GM19025 (cell line): ENCODE results near the gene CFDP1.

Experiments
- ATAC-seq: cut with Tn5 transposase; IDR thresholded peaks from one replicate; pipeline ENCODE4 v1.9.1; 2021; ENCODE audit warnings: mild to moderate bottlenecking, low read depth, moderate library complexity; ENCODE audit not compliant: unreplicated experiment

Gene CFDP1

DNA sequence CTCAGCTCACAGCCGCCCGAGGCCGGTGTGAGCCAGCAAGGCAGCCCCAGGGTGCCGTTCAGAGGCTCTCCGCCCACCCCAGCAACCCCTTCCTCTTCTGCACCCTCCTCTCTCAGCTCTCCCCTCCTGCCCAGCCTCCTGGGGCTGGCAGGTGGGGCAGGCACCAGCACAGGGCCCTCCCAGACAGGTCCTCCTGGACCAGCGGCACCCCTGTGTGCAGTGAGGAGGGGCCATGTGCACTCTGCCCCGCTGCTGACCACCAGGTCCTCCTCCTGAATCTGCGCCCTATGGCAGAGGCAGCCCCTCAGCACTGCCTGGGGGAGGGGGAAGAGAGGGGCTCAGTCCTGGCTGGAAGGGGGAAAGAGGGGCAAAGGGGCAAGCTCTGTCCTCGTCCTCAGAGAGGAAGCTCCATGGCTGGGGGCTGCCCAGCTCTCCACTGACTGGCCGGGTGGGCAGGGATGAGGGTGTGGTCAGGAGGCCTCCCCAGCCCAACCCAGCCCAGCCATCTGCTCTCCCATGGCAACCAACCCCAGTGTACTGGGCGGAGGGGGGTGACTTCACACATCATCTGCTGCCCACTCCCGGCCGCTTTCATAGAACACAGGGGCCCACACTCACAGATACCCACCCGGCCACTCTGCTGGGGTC is 176.5 kb downstream of the CFDP1 start:
- no peak for ATAC-seq

- no peak for ATAC-seq
These were observed 177.2 kb downstream of the CFDP1 start for GRCh38 chr16:75256059-75256571.

- ATAC-seq = no peak
These were observed 178.9 kb downstream of the CFDP1 start for GRCh38 chr16:75254359-75254837.

DNA sequence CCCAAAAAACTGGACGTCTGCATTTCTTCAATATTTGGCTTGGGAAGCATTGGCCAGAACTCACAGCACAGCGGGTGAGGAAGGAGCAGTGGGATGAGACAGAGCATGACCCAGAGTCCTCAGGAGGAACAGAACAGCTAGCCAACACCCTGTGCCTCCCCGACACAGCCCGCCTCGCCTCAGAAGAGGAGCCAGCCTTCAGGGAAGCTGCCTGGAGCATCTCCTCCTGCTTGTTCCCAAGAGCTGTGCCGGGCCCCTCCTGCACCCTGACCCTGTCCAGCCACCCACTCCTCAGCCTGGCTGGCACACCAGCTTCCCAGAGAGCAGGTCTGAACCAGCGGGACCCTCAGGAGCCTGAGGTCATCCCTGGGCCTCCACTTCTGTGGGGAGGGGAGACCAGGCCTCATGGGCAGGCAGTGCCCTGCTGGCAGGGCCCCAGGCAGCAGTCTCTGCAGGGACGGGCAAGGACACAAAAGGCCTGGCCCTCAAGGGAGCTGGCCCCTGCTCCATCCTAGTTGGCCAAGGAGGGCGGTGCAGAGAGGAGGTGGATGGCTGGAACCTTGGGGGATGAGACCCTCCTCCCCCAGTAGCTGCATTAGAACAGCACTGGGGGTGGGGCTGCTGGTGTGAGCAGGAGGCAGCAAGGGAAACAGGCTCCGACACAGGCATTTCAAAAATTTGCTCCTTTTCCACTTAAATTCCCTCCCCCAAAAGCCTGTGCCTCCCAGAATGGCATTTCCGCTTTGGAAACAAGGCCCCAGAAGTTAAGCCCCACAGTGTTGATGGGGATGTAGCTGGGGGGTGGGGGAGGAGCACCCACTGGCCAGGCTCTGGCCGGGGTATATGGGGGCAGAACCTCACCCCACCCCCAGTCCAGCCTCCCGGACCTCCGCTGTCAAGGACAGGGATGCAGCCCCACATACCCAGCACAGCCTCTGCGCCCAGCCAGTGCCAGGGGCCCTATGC is 180.1 kb downstream of the CFDP1 start:
- ATAC-seq = no peak

DNA sequence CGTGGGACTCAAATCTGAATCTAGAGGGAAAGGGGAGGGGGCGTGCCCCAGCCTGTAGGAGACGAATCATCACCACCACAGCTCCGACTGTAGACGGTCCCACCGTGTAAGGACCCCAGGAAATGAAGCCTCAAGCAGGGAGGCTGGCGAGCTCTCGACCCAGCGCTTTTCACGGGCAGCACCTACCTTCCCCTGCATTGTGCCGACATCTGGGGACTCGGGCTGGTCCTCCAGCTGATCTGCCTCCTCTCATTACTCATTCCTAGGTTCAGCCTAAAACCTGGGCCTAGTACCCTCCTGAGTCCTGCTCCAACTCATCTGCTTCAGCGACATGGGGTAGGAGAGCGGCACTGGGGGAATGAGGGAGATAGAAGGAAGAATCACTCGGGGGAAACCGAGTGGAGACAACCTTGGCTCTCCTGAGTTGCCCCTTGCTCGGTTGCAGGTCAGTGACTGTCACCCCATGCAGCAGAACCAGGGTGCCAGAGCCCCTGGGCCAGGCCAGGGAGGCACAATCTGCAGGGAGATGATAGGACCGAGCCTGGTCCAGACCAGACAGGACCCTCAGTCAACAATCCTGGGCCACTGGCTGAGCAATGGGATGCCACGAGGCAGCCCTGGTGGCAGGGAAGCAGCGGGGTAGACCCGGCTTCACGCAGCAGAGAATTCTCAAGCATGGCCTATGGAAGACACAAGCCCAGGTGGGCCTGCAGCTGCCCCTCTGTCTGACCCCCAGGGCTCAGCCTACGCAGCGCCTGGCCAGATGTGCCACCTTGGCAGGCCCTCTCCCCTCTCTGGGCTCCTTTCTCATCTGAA is 181.0 kb downstream of the CFDP1 start:
- ATAC-seq = no peak

DNA sequence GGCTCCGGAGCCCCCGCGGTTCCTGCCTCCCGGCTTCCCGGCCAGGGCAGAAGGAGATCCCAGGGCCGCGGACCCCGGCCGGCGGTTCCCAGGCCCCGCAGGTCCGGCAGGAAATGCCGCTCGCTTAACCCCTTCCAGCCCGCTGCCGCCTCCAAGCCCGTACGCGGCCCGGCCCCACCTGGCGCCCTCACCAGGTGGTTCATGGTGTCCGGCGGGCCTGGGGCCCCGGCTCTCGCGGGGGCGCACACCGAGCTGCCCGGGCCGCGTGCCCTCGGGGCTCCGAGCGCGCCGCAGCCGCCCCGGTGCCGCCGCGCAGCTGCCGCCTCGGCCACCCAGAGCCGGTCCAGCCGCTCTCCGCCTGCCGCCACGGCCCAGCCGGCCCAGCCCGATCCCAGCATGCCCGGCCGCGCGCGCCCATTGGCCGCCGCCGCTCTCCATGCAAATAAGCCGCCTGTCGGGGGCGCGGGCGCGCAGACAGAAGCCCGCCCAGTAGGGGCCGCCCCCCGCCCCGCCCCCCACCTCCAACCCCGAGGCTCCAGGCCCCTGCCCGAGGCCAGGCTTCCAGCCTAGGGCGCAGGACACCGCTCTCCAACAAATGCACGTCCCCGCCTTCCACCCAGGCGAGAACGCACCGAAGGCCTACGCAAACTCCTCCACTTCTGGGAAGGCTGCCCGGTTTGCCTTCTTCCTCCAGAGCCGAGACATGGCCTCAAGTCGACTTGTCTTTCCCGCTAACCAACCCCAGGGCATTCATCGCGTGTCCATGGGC is 181.8 kb downstream of the CFDP1 start, which contains the start of gene BCAR1:
Gene BCAR1, minus strand, starts transcription at position 345 of the 769 bp plus-strand sequence. Its CDS starts 142 bp downstream, at position 203.
- ATAC-seq = peak; percentile 80

- ATAC-seq = peak; percentile 39
These were observed 182.5 kb downstream of the CFDP1 start for GRCh38 chr16:75250809-75251279.

- no peak for ATAC-seq
These were observed 183.1 kb downstream of the CFDP1 start for GRCh38 chr16:75250089-75250808.

DNA sequence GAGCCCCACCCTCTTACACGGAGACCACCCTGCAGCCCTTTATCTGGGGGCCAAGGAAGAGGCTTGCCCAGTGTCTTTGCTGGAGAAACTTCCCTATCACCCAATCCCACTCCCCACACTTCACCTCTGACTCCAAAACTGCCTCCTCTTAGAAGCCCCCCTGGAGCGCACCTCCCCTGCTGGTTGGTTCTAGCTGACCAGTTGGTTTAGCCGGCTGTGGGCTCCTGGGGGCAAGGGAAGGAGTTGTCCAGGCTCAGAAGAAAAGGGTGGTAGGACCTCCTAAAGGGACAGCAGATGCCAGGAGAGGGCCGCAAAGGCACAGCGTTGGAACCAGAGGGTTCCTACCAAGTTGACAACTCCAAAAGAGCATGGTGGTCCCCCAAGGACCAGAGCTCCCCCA is 183.9 kb downstream of the CFDP1 start:
- no peak for ATAC-seq

DNA sequence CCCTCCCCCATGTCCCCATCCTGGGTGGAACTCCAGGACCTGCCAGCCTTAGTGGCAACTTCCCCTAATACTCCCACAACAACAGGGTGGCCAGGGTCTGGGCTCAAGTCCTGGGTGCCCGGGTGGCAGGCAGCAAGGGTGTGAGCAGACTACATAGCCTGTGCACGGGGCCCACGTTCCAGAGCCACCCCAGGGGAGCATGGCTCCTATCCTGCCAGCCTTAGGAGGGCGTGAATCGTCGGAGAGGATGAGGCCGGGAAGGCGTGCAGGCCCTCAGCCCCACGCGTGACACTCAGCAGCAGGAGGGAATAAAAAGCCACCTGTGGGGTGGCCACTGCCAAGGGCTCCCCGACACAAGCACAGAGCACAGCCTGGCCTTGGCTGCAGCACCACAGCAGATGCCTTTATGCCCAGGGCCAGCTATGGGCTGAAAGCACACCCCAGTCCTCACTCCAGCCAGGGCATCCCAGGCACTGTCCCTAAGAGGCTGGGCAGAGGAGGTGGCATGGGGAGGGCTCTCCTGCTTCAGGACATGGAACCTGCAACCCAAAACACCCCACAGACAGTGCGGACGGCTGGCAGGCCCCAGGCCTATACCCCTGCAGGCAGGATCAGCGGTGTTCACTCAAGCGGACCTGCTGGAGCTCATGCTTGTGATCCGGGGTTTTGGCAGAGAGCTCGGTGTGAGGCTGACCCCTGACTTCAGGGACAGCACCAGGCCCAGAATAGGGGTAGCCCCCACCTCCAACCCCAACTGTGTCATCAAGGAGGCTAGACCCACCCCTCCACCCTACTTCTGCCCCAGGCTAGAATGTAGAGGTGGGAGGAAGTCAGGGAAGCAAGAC is 184.5 kb downstream of the CFDP1 start:
- ATAC-seq = no peak

DNA sequence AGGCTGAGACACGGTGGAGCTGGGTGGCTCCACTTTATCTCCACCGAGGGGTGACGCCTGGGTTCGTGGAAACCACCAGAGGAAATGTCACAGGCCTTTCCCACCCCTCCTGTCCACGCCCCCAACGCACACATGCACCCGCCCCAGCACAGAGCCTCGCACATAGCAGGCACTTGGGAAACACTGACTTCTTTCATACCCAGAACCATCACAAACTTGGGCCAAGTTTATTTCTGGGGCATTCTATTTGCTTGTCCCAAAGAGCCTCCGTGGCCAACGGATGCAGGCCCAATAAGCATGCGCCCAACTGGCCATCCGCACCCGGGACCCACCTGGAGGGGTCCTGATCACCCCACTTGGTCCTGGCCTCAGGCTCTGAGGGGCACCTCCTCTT is 185.2 kb downstream of the CFDP1 start:
- no peak for ATAC-seq

- ATAC-seq = no peak
These were observed 186.1 kb downstream of the CFDP1 start for GRCh38 chr16:75247249-75247648.

- ATAC-seq = no peak
These were observed 186.6 kb downstream of the CFDP1 start for GRCh38 chr16:75246504-75247205.

DNA sequence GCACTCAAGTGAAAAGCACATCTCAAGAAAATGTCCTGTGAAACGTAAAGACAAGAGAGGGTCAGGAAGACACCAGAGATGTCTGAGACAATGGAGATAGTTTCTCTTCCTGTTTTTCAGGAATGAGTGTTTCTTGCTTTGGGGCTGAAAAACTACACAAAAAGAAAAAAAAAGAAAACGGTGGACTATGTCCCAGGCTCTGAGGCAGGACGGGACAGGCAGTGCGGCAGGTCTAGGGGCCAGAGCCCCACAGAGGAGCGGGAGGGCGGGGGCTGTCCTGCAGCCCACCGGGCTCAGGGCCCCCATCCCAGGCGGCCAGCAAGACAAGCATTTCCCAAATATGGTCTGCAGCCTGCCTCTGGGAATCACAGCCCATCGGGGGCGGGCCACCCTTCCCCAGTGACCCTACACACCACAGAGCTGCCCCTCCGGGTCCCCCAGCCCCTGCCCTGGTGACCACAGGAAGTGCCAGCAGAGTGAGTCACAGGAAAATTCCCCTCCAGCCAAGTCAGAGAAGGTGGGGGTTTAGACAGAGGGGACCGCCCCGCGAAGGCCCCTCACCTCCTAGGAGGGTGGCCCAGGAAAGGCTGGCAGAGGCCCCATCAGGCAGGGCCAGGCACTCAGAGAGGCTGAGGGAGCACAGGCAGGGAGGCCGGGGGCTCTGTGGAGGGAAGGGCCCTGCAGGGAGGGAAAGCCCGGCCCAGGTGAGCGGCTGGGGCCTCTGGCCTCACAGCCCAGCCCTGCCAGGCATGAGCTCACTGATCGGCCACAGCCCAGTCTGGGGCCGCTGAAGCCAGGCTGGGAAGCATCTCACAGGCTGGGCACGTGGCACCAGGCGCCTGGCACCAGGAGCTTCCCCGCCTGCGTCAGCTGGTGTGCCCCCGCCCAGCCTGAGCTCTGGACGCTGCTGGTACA is 188.2 kb downstream of the CFDP1 start:
- ATAC-seq = peak; percentile 53

- no peak for ATAC-seq
These were observed 189.0 kb downstream of the CFDP1 start for GRCh38 chr16:75244225-75244809.
